Measurements from ENCODE around the gene CR1.
"Not testable (repeated sequence)": the region's sequence is repeated elsewhere in the genome, so short reads cannot be mapped to it uniquely, and the experiment has no call there.

The CR1 gene

GRCh38 chr1:207495801-207496792 lies at the start of gene CR1:
Gene CR1 (plus strand): TSS chr1:207496157. CDS start chr1:207496268, 111 bp downstream.
- DNase-seq (ENCODE audit: low read depth in 1 of 2, low spot score in 1 of 2) = peak in 1 of 2 donors; percentile 11

- DNase-seq (ENCODE audit: low read depth in 1 of 2, low spot score in 1 of 2) = no peak
These were observed 42.3 kb upstream of the CR1 start for GRCh38 chr1:207453710-207454045.

GRCh38 chr1:207454046-207454964 lies 41.7 kb upstream of the CR1 start, which contains the start of gene CR2:
Gene CR2 (plus strand): TSS chr1:207454328. CDS start chr1:207454419, 91 bp downstream.
- peak in 1 of 2 donors; percentile 36 for DNase-seq (ENCODE audit: low read depth in 1 of 2, low spot score in 1 of 2)

GRCh38 chr1:207455183-207455754 lies 40.7 kb upstream of the CR1 start:
- no peak for DNase-seq (ENCODE audit: low read depth in 1 of 2, low spot score in 1 of 2)

GRCh38 chr1:207458414-207458813 lies 37.5 kb upstream of the CR1 start:
- DNase-seq (ENCODE audit: low read depth in 1 of 2, low spot score in 1 of 2) = no peak

- no peak for DNase-seq (ENCODE audit: low read depth in 1 of 2, low spot score in 1 of 2)
These were observed 36.9 kb upstream of the CR1 start for GRCh38 chr1:207459008-207459407.

- no peak for DNase-seq (ENCODE audit: low read depth in 1 of 2, low spot score in 1 of 2)
These were observed 34.3 kb upstream of the CR1 start for GRCh38 chr1:207461649-207462048.

GRCh38 chr1:207462535-207462934 lies 33.4 kb upstream of the CR1 start:
- DNase-seq (ENCODE audit: low read depth in 1 of 2, low spot score in 1 of 2) = no peak

GRCh38 chr1:207463021-207463420 lies 32.9 kb upstream of the CR1 start:
- DNase-seq (ENCODE audit: low read depth in 1 of 2, low spot score in 1 of 2) = no peak

- no peak for DNase-seq (ENCODE audit: low read depth in 1 of 2, low spot score in 1 of 2)
These were observed 32.4 kb upstream of the CR1 start for GRCh38 chr1:207463571-207463970.

- DNase-seq (ENCODE audit: low read depth in 1 of 2, low spot score in 1 of 2) = no peak
These were observed 25.0 kb upstream of the CR1 start for GRCh38 chr1:207470927-207471326.

- DNase-seq (ENCODE audit: low read depth in 1 of 2, low spot score in 1 of 2) = no peak
These were observed 21.7 kb upstream of the CR1 start for GRCh38 chr1:207474210-207474609.

- DNase-seq (ENCODE audit: low read depth in 1 of 2, low spot score in 1 of 2) = no peak
These were observed 9.8 kb upstream of the CR1 start for GRCh38 chr1:207486198-207486597.

GRCh38 chr1:207487636-207488035 lies 8.3 kb upstream of the CR1 start:
- DNase-seq (ENCODE audit: low read depth in 1 of 2, low spot score in 1 of 2) = no peak

- DNase-seq (ENCODE audit: low read depth in 1 of 2, low spot score in 1 of 2) = no peak
These were observed 2.7 kb upstream of the CR1 start for GRCh38 chr1:207493212-207493611.

- no peak for DNase-seq (ENCODE audit: low read depth in 1 of 2, low spot score in 1 of 2)
These were observed 1.8 kb upstream of the CR1 start for GRCh38 chr1:207494171-207494570.

- not testable (repeated sequence) for DNase-seq (ENCODE audit: low read depth in 1 of 2, low spot score in 1 of 2)
These were observed 676 bp upstream of the CR1 start for GRCh38 chr1:207495281-207495680.

- DNase-seq (ENCODE audit: low read depth in 1 of 2, low spot score in 1 of 2) = no peak
These were observed 2.0 kb downstream of the CR1 start for GRCh38 chr1:207497941-207498340.

- peak; percentile 17 to 44 for DNase-seq (ENCODE audit: low read depth in 1 of 2, low spot score in 1 of 2)
These were observed 3.6 kb downstream of the CR1 start for GRCh38 chr1:207499573-207499972.

GRCh38 chr1:207500306-207500705 lies 4.3 kb downstream of the CR1 start:
- no peak for DNase-seq (ENCODE audit: low read depth in 1 of 2, low spot score in 1 of 2)

- no peak for DNase-seq (ENCODE audit: low read depth in 1 of 2, low spot score in 1 of 2)
These were observed 5.1 kb downstream of the CR1 start for GRCh38 chr1:207501071-207501470.
